ENCODE results near the gene DNMT3A. TPM values are rescaled to one million over a fixed set of nuclear protein-coding genes. Genes with fewer than 3 reads are reported as not detected.

The DNMT3A gene
- total RNA-seq, 1 donor from 2014 or later: 113 TPM

DNA sequence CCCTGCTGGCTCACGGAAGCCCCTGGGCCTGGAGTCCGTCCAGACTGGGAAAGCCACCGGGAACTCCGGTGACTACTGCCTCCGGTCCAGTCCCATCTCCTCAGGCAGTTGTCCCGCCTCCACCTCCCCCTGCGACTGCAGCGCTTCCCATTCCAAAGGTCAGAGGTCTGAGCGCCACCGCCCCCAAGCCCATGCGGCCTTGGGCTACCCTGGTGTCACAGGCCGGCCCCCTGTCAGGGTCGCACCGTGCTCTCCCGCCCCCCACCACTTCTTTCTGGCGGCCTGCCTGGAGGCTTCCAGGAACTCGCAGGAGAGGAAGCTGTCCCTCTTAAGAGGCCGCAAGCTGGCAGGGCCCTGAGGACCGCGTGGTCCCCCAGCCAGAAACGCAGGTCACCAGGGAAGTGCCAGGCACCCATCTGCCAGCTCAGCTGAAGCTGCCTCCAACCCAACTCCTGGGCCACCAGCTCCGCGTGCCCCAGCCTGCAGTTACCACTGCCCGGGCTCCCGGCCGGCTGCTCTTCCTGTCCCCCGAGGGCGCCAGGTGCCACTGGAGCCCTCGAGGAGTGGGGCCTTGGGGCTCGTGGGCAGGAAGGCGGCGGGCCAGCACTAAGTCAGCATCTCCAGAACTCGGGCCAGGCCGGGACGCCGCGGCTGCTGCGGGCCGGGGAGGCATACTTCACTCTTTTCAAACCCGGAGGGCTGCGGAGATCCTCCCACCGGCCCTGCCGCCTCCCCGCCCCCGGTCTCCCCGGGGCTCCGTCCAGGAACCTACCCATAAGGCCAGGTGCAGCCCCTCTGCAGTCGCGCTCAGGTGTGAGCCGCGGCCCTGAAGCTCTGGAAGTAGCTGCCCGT lies 90.1 kb downstream of the DNMT3A start:
- peaks cover 47% of the 10 kb centered on the region for H3K4me1 Mint-ChIP-seq
- no peaks in the 10 kb centered on the region for H3K9me3 Mint-ChIP-seq
- peak overlapping the region; percentile 94 for H3K4me3 Mint-ChIP-seq
- H3K27ac Mint-ChIP-seq (ENCODE audit: unreplicated experiment): peak overlapping the region; percentile 41
- TF ChIP-seq CTCF (conservative IDR thresholded peaks at IDR 0.05): no peak
- H3K36me3 Mint-ChIP-seq (ENCODE audit: low read depth): peaks cover 17% of the 10 kb centered on the region
- H3K27me3 Mint-ChIP-seq (ENCODE audit: low read depth): no peaks in the 10 kb centered on the region
- DNase-seq (ENCODE audit: low read depth, low spot score): peak; percentile 53

DNA sequence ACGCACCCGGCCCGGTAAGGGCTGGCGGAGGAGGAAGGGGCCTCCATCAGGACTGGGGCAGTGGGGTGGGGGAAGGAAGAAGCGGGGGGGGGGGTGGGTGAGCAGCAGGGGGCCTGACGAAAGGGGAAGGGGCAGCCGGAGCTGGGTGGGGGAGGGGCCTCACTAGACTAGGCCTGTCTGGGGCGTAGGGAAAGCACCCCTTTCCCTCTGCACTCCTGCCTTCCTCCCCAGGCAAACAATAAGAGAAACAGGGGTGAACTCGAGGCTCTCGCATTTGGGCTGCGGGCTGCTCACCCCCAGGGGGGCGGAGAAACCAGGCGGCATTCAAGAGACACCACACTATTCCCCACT lies 90.7 kb downstream of the DNMT3A start:
- no peaks in the 10 kb centered on the region for H3K27me3 Mint-ChIP-seq (ENCODE audit: low read depth)
- H3K4me1 Mint-ChIP-seq: peaks cover 41% of the 10 kb centered on the region
- peak overlapping the region; percentile 41 for H3K27ac Mint-ChIP-seq (ENCODE audit: unreplicated experiment)
- peak overlapping the region; percentile 94 for H3K4me3 Mint-ChIP-seq
- peaks cover 14% of the 10 kb centered on the region for H3K36me3 Mint-ChIP-seq (ENCODE audit: low read depth)
- H3K9me3 Mint-ChIP-seq: no peaks in the 10 kb centered on the region
- DNase-seq (ENCODE audit: low read depth, low spot score): no peak
- TF ChIP-seq CTCF (conservative IDR thresholded peaks at IDR 0.05): no peak

GRCh38 chr2:25250331-25251070 lies 91.2 kb downstream of the DNMT3A start:
- H3K36me3 Mint-ChIP-seq (ENCODE audit: low read depth): peaks cover 14% of the 10 kb centered on the region
- H3K27ac Mint-ChIP-seq (ENCODE audit: unreplicated experiment): peak overlapping the region; percentile 96
- H3K4me1 Mint-ChIP-seq: peaks cover 37% of the 10 kb centered on the region
- DNase-seq (ENCODE audit: low read depth, low spot score): no peak
- no peak for TF ChIP-seq CTCF (conservative IDR thresholded peaks at IDR 0.05)
- H3K4me3 Mint-ChIP-seq: peak overlapping the region; percentile 94
- H3K9me3 Mint-ChIP-seq: no peaks in the 10 kb centered on the region
- H3K27me3 Mint-ChIP-seq (ENCODE audit: low read depth): no peaks in the 10 kb centered on the region

GRCh38 chr2:25249785-25250184 lies 91.9 kb downstream of the DNMT3A start:
- Mint-ChIP-seq H3K4me1 (peaks cover 37% of the 10 kb centered on the region), H3K4me3 (peak overlapping the region; percentile 94), H3K9me3 (no peaks in the 10 kb centered on the region), H3K27ac (ENCODE audit: unreplicated experiment) (no peak overlapping the region), H3K36me3 (ENCODE audit: low read depth) (peaks cover 12% of the 10 kb centered on the region), H3K27me3 (ENCODE audit: low read depth) (no peaks in the 10 kb centered on the region)
- no peak for DNase-seq (ENCODE audit: low read depth, low spot score)
- no peak for TF ChIP-seq CTCF (conservative IDR thresholded peaks at IDR 0.05)

GRCh38 chr2:25247792-25248512 lies 93.8 kb downstream of the DNMT3A start:
- peaks cover 32% of the 10 kb centered on the region for H3K4me1 Mint-ChIP-seq
- H3K9me3 Mint-ChIP-seq: no peaks in the 10 kb centered on the region
- no peaks in the 10 kb centered on the region for H3K27me3 Mint-ChIP-seq (ENCODE audit: low read depth)
- H3K36me3 Mint-ChIP-seq (ENCODE audit: low read depth): peaks cover 6% of the 10 kb centered on the region
- no peak for DNase-seq (ENCODE audit: low read depth, low spot score)
- TF ChIP-seq CTCF (conservative IDR thresholded peaks at IDR 0.05): no peak
- no peak overlapping the region for H3K27ac Mint-ChIP-seq (ENCODE audit: unreplicated experiment)
- peak overlapping the region; percentile 67 for H3K4me3 Mint-ChIP-seq
